Esophagus muscularis mucosa (tissue), 3 donors: ENCODE data around the gene ESPL1.

Experiments used
- POLR2A ChIP-seq: fragments of 450-650 bp; IDR thresholded peaks from one replicate; pipeline ENCODE4 v1.6.1; 2017; ENCODE audit warnings: antibody characterized with exemption, moderate library complexity, mild to moderate bottlenecking, low read depth
- POLR2AphosphoS5 ChIP-seq, 2 donors: sonication (generic); formaldehyde crosslinking; IDR thresholded peaks; one replicate each; pipeline ENCODE4 v1.6.1; 2017; ENCODE audit warnings: antibody characterized with exemption in 2 of 2
- TF ChIP-seq, protein P1 (sequence below), 3 experiments: fragments of 200-600 bp in 2 of 3; fragments of 450-650 bp in 1 of 3; sonication (generic) in 2 of 3; IDR thresholded peaks; one replicate each; pipeline ENCODE4 v1.5.1; 2017 to 2019; ENCODE audit warnings: antibody characterized with exemption in 3 of 3, mild to moderate bottlenecking in 2 of 3, moderate library complexity in 1 of 3

- TF ChIP-seq, protein P1, sequence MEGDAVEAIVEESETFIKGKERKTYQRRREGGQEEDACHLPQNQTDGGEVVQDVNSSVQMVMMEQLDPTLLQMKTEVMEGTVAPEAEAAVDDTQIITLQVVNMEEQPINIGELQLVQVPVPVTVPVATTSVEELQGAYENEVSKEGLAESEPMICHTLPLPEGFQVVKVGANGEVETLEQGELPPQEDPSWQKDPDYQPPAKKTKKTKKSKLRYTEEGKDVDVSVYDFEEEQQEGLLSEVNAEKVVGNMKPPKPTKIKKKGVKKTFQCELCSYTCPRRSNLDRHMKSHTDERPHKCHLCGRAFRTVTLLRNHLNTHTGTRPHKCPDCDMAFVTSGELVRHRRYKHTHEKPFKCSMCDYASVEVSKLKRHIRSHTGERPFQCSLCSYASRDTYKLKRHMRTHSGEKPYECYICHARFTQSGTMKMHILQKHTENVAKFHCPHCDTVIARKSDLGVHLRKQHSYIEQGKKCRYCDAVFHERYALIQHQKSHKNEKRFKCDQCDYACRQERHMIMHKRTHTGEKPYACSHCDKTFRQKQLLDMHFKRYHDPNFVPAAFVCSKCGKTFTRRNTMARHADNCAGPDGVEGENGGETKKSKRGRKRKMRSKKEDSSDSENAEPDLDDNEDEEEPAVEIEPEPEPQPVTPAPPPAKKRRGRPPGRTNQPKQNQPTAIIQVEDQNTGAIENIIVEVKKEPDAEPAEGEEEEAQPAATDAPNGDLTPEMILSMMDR (IDR thresholded peaks at IDR 0.05): no peak
- TF ChIP-seq POLR2AphosphoS5 (IDR thresholded peaks at IDR 0.05) (no peak), POLR2A (no peak)
Measured at GRCh38 chr12:53234271-53234914, 33.7 kb upstream of the ESPL1 start.
